NCI-H446 (cell line): ENCODE results near the gene DYNLT1.
"Not testable (repeated sequence)": the region's sequence is repeated elsewhere in the genome, so short reads cannot be mapped to it uniquely, and the experiment has no call there.

ENCODE experiments used
- DNase-seq, 2 experiments: peaks; one replicate each; lab custom pipeline; 2025; lab: John Stamatoyannopoulos, UW

The DYNLT1 gene

DNA sequence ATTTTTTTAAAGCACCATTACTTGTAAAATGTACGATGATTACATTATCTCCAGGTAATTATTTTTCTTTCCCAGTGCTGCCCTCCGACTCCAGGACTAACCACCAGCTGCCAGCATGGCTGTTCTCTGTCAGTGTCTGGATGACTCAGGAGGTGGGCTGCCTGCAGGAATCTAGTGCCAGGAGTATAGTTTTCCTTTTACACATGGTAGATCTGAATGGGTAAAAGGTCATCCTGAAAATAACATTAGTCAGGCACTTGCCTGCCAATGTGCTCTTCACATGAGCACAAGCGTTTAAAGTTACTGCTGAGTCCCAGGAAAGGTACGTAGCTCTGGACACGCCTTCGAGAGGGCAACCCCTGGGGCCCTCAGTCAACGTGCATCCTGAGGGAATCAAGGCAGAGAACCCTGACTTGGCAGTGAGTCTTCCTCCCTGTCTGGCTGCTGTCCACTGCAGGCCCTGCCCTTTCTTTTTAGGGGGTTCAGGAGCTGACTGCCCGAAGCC is 2.4 kb downstream of the DYNLT1 start:
- DNase-seq = peak; percentile 10 to 17

DNA sequence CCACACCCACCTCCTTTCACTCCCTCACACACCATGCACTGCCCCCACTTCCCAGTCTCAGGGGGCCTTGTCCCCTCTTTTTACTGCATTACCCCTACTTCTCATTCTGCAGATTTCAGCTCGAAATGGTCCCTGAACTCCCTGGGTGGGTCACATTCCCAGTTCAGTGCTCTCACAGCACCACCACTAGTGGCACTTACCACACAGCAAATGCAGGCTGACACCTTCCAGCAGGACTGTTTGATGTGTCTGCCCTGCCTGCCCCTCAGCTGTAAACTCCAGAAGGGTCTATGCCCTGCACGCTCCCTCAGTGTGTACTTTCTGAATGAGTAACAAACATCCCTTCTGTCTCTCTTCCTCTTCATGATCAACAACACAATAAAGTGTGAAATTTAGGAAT is 4.0 kb downstream of the DYNLT1 start:
- DNase-seq = no peak

DNA sequence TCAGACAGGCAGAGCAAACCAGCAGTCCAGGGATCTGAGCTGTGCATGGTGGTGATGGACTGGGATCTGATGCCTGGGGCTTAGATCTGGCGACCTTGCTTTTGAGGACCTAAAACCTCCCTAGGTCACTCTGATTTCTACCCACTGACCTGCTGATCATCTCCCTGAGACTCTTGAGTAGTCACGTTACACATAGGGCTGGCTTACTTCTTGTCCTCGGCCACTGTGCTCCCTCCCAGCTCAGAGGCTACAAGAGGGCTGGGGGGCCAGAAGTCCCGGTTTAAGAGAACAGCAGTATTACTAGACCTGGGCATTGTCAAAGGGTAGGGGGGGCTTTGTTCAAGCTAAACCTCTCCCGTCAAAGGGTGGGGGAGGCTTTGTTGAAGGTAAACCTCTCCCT is 5.5 kb downstream of the DYNLT1 start:
- no peak for DNase-seq

DNA sequence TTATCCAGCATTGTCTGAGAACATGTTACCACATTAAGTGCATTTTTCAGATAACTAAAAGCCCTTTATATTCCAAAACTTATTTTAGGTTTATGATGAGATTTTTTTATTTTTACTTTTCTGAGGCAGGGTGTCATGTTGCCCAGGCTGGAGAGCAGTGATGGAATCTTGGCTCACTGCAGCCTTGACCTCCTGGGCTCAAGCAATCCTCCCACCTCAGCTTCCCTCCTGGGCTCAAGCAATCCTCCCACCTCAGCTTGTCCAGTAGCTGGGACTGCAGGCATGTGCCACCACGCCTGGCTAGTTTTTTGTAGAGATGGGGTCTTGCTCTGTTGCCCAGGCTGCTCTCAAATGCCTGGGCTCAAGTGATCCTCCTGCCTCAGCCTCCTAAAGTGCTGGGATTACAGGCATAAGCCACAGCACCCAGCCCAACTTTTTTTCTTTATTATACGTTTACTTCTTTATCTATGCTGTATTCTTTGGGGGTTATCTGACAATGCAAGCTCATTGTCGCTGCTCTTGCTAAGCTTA is 6.2 kb downstream of the DYNLT1 start:
- DNase-seq = no peak

DNA sequence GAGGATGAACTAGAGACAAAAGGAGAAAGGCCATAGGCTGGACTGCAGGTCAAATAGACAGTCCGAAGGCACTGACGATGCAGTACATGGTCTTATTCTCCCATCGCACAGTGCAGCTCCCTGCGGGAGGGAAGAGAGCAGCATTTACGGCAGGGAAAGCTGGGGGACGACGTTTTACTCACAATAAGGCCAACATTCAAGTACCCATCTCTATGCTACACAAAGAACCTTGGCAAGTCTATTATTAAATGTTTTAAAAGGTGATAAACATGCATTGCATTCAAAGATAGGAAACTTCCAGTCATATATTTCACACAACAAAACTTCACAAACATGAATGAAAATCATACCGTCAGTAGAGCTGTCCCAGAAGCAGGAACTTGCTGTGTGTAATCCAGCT is 7.8 kb downstream of the DYNLT1 start:
- no peak for DNase-seq

DNA sequence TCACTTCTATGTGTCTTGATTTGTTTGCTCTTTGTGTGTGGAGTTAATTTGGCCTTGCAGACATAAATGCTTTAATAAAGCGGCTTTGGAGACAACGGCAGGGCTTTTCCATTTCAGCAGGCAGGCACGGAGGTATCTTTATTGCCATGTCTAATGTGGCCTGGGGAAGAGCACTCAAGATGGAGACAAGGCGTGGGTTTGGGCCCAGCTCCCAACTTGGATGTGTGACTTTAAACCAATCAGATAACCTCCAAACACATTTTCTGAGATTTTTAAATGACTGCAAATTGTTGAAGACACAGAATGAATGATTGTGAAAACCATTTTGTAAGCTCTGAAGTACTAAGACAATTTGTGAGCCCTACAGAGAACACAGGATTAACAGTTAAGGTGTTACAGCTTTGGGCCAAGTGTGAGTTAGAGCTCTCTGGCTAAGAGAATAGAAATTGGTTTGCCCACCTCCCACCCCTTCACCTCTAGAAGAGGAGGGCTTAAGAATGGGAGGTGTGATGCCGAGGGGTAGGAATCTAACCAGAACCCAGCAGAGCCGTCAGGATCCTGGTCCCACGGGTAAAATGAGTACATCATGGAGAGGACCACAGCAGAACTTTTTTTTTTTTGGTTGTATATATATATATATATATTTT is 9.0 kb downstream of the DYNLT1 start:
- no peak for DNase-seq

DNA sequence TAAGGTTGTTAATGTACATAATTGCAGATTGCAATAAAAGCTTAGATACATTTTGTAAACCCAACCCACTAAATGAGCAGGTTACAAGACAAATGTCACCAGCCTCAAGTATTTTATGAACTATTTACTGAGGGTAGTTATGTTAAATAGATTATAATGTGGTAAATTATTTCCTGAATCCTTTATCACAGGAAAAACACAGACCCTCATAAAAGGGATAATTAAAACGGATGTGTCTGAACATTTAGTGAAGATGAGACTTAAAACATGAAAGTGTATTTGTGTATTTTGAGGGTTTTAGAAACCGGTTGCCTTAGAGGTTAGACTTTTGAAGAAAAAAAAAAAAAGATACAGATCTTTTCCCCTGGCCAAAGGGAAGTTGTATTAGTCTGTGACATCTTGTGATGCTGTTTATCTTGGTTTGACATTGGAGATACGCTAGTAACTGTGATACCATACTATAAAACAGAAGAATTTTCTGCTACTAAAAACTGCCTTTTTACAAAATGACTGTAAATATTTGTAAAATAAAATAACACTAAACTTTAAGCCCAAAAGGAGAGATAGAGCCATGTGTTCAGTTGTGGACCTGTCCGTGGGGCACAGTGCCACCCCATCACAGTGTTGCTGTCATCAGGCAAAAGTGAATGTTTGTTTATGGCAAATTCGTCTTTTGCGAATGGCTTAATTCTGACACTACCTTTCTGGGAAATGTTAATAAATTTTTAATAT is 9.7 kb downstream of the DYNLT1 start:
- no peak for DNase-seq

DNA sequence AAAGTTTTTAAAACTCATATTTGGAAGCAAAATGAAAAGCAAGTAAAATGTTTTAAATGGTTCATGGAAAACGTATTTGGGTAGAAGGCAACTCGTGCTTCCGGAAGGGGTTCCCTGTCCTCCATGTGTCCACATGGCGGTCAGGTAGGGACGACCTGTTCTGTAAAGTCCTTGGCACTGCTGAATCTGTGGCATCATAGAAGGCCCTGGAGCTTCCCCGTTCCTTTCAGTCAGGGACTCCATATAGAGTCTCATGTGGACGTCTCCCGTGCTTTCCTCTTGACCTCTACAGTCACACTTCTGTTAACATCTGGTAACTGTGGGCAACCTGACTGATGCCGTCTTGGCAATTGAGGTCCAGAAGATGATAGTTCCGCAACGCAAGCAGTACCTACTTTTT is 11.4 kb downstream of the DYNLT1 start:
- no peak for DNase-seq

DNA sequence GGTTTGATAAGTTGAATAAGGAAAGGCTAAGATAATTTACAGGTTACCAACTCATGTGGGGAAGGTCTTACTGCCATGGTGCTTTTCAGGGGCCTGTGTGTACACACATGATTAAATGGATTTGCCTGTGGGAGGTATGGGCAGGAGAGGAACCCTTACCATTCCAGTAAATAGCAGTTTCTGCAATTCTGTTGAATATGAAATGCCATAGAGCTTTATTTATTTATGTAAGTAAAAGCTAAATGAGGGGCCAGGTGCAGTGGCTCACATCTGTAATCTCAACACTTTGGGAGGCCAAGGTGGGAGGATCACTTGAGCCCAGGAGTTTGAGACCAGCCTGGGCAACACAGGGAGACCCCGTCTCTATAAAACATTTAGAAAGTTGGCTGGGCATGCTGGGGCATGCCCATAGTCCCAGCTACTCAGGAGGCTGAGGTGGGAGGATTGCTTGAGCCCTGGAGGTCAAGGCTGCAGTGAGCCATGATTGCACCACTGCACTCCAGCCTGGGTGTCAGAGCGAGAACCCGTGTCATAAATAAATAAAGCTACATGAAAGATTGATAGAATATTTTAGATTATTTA is 11.9 kb downstream of the DYNLT1 start:
- not testable (repeated sequence) for DNase-seq

DNA sequence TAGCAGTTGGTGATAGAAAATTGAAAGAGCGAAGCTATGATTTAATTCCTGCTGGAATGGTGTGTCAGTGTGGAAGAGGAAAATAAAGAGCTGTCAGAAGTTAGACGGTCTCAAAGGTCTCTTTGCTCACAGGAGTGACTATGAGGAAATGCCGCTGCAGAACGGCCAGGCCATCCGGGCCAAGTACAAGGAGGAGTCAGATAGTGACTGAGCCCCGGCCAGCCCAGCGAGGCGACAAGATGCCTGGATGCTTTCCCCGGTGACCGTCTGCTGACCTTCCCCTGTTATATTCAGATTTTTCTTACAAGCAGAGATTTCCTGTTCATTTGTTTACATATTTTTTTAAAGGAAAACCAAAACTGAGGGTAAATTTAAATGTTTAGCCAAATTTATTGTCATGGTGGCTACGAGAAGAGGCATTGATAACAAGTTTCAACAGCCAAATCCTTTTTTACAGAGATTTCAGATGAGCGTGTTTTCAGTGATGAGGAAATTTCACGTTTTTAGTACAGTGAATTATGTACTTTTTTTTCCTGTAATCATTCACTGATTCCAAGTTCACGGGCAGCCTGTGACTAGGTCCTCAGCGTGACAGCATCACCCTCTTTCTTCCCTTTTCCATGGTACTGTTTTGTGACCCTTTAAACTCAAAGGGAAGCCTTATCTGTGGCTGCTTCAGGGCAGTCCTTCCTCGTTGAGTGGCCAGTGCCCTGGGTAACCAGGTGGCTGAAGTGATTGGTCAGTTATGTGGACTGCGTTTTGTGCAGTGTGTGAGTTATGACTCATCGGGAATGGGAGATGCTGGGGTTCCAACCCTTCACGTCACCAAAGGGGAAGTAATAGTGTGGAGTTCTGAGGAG is 12.6 kb downstream of the DYNLT1 start:
- DNase-seq = no peak

DNA sequence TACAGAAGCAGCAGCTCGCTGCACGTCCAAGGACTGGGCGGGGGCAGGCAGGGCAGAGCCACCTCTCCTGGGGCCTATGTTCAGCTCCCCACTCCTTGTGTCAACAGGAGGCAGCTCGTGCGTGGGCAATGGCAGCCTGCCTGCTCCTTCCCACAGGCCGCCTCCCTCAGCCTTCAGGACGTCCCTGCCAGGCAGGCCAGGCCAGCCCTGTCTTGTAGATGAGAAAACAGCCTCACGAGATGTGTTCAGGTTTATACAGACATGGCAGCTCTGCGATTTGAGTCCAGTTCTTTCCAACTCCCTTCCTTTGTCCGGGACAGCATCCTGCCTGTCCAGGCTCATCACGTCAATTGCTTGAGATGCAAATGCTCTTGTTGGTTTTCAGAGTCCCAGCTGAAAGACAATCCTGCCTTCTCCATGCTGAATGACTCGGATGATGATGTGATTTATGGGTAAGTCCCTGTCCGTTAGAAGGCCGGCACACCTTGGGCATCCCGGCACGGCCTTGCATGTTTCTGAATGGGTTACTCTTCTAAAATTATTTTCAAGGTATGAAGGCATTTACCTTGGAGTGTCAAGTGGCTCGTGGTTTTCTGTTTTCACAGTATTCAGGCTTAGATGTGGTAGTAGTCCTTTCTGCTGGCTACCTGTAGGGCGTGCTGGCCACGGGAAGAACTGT is 13.5 kb downstream of the DYNLT1 start:
- no peak for DNase-seq

DNA sequence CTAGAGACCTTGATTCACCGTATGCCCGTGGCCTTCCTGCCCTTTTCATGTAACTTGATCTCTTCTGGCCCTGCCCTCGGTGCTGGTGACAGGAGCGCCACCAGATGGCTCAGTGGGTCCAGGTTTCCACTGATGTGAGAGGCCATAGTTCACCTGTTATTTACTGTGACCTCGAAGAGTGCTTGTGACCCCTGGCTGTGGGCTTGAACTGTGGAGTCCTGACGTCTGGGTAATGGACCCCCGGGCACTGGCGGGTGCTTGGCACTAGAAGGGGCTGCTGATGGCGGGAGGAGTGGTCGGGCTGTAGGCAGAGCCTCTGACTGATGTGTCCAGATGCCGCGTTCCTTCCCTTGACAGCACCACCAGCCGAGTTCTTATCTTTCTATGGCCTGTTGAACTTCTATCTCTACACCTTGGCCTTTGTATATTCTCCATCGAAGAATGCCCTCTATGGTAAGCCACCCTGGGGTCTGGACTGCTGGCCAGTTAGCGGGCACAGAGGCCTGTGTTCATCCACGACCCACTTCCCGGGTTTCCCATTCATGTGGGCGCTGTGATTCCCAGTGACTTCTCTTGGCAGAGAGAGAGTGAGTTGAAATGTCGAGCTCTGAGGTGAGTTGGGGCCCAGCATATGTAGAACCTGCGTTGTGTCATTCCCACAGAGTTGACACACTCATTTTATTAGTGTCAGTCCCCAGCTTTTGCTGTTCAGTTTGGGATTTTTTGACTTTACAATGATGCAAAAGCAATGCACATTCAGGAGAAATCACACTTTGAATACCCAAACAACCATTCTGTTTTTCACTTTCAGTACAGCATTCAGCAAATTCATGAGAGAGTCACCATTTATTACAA is 14.9 kb downstream of the DYNLT1 start:
- no peak for DNase-seq

DNA sequence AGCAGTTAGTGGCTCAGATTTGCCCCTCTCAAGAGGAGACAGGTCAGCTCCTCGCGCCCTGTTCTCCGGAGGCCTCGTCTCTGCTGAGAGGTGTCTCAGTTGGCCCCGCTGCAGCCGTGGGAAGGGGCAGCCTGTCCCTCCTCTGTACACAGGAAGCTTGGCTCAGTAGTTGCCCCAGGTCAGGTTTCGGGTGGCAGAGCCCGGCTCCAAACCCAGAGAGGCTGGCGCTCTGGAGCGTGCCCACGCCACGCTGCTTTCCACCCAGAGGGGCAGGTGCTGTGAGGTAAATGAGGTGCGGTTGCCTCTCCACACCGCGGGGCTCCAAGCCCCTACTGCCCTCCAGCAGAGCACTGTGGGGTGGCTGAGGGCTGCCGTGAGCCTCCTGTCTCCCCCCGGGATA is 16.0 kb downstream of the DYNLT1 start:
- no peak for DNase-seq

DNA sequence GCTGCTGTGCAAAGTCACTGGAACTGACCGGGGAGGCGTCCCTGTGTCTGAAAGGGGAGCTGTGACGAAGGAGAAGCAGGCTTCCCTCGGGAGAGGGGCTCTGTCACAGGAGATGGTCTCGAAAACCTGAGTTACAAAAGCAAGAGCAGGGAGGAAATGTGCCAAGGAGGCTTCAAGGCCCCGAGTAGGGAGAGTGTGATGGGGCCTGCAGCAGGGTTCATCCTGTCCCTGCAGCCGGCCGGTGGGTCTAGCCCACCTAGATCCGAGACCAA is 16.7 kb downstream of the DYNLT1 start:
- DNase-seq = no peak

DNA sequence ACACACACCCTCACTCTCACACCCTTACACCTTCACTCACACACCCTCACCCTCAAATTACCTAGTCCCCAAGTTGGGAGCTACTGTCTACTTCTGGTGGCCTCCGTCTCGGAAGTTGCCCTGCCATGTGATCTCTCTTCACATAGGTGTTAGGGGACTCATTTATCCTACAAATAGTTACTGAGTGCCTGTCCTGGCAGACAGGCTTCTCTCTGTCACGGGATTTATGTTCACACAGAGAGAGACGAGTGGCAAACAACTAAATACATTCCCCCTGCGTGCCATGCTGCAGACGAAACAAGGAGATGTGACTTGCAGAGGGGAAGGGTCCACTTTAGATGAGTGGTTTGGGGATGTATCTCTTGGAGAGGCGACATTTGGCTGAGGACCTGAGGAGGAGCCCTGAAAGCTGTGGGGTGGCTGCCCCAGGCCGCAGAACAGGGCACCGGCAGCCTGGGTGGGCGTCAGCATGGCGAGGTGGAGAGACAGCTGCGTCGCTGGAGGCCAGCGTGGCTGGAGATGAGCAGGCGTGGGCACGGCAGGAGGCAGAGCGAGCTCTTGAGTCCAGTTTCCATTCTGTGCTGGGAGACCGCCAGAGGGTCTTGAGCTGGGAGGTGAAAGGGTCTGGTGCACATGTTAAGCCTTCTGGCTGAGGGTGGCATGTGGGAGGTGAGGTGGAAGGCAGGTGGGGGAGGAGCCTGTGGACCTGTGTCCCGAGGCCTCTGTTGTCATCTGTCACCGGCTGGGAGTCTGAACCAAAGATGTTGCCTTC is 17.2 kb downstream of the DYNLT1 start:
- DNase-seq = no peak

DNA sequence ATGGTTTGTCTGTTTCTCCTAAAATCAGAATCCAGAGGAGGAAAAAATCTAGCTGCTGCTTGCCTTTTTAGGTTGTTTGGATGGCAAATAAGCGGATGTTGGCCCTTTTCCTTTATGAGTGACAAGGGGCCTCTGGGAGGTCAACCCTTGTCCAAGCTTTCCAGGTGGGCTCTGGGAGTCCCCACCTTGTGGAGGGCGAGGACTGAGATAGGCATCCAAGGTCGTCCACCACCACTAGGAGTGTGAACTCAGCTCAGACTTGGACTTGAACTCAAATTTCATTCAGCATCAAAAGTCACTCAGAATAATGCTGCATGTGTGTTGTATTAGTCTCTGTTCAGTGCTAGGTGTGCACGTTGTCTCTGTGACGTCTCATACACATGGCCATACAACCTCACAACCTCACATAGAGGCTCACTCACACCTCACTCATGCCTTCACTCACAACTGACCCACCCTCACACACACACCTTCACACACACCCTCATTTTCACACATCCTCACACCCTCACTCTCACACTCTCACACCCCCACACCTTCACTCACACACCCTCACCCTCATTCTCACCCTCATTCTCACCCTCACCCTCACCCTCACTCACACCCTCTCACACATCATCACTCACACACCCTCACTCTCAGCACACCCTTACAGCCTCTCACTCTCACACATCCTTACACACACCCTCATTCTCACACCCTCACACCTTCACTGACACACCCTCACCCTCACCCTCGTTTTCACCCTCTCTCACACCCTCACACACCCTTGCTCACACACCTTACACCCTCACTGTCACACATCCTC is 18.0 kb downstream of the DYNLT1 start:
- no peak for DNase-seq

DNA sequence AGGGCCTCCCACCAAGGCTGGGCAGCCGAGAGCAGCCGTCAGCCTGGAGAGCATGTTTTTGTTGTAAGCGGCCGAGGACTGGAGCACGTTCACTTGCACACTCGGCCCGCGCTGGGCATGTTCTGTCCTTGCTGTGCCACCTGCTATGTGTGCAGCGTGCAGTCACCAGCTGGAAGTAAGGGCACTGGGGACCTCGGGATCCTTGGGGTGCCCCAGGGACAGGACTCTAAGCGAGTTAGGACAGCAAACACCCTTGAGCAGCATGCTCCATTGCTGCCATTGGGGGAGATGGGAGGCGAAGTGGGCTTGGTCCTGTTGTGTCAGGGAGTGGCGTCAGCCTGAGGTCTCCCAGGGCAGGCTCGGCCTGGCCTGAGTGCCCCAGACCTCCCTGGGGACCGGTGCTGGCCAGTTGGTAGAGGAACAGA is 18.6 kb downstream of the DYNLT1 start:
- no peak for DNase-seq

DNA sequence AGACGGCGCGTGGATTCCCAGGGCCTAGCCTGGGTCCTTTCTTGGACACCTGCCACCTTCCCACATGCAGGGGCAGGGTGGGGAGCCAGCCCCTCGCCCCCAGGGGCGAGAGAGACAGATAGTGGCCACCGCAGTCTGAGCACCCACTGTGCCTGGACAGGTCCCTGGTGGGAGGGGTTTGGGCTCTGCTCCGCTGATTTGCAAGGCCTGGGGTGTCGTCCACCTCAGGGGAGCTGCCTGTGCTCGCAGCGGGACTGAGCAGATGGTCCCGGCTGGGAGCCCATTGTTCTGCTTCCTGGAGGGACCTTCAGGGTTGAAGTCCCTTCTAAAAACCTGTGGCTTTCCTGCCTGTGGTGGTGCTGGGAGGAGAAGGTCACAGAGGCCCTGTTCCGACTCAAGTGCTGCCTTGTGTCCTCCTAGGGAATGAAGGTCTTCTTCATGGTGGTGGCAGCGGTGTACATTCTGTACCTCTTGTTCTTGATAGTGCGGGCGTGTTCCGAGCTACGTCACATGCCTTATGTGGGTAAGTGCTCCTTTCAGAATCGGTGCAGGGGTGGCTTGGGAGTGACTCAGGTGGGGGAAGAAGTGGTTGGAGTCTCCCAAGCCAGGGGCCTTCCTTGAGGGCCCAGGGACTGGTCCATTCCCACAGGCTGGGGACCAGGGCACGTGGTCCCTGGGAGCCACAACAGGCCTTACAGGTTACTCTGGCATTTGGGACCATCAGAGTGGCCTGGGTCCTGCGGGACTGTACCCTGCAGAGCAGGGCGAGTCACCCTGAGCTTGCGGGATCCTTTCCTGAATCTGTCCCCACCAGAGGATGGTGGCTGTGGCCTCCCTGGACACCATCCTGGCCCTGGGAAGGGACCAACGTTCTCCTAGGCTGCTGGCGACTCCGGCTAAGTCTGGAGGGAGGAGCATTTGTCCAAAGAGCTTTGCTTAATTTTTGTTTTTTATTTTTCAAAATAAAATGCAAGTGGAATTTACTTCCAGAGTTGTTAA is 19.6 kb downstream of the DYNLT1 start:
- DNase-seq = no peak
